ENCODE measurements around the gene PROB1. TPM values are rescaled to one million over a fixed set of nuclear protein-coding genes. Genes with fewer than 3 reads are reported as not detected.

Gene PROB1
- total and polyA plus RNA-seq, 2 of the 8 experiments (the other 6 are each of a cell fraction or from before 2014, with no cell fraction given), result 0.89 to 3.1 TPM

- Histone ChIP-seq H2BK20ac (ENCODE audit: low read length) (no peak overlapping the region), H3K9ac (replicated peaks in 1 of 4; ENCODE audit: extremely low read depth in 1 of 4, low read depth in 3 of 4, low read length in 3 of 4) (no peak overlapping the region), H2AFZ (ENCODE audit: low read length) (no peak overlapping the region), H3K4me2 (ENCODE audit: insufficient read depth in 1 of 2, low read depth in 2 of 2, low read length in 2 of 2) (no peak overlapping the region), H3K4me3 (ENCODE audit: extremely low read depth in 1 of 4, insufficient read depth in 2 of 4, low read depth in 3 of 4, low read length in 4 of 4) (no peak overlapping the region), H3K14ac (ENCODE audit: insufficient read length) (no peak overlapping the region), H4K91ac (replicated peaks; ENCODE audit: insufficient read length, low read length) (no peak overlapping the region), H4K20me1 (replicated peaks in 1 of 2; ENCODE audit: control insufficient read depth in 1 of 2, insufficient read depth in 2 of 2, low read length in 2 of 2) (peaks cover 0 to 2% of the 10 kb centered on the region in 2 experiments), H2BK12ac (ENCODE audit: low read depth, low read length) (no peak overlapping the region), H3K36me3 (ENCODE audit: control insufficient read depth in 2 of 4, insufficient read depth in 4 of 4, low read length in 3 of 4) (no peaks in the 10 kb centered on the region), H3K56ac (replicated peaks; ENCODE audit: insufficient read length, low read depth, low read length) (no peak overlapping the region), H3K27me3 (replicated peaks in 1 of 4; ENCODE audit: control insufficient read depth in 3 of 4, extremely low read depth in 1 of 4, insufficient read depth in 3 of 4, low read length in 3 of 4) (no peaks in the 10 kb centered on the region), H2AK5ac (ENCODE audit: low read depth, low read length) (no peak overlapping the region), H2BK120ac (replicated peaks; ENCODE audit: low read depth, low read length) (no peak overlapping the region), H3K18ac (ENCODE audit: extremely low read depth, low read length) (no peak overlapping the region), H3K4me1 (replicated peaks in 1 of 4; ENCODE audit: control insufficient read depth in 3 of 4, insufficient read depth in 4 of 4, low read length in 3 of 4) (peaks cover 0 to 13% (median 1%) of the 10 kb centered on the region in 4 experiments; a peak in 4 of 7 replicates), H3K23ac (ENCODE audit: insufficient read length) (no peak overlapping the region), H3K79me2 (ENCODE audit: control insufficient read depth in 1 of 2, insufficient read depth in 2 of 2, low read length in 2 of 2) (no peaks in the 10 kb centered on the region), H2BK15ac (ENCODE audit: low read length) (no peak overlapping the region), H4K5ac (ENCODE audit: insufficient read length, low read depth, low read length) (no peak overlapping the region), H4K8ac (ENCODE audit: extremely low read depth, insufficient read depth, low read length) (no peak overlapping the region; the same call in 1 of the 2 replicates), H3K4ac (replicated peaks; ENCODE audit: insufficient read length, low read depth, low read length) (no peak overlapping the region), H3K23me2 (ENCODE audit: low read depth, low read length) (no peaks in the 10 kb centered on the region), H2BK5ac (ENCODE audit: low read depth, low read length) (no peak overlapping the region), H3K27ac (ENCODE audit: low read depth, low read length) (no peak overlapping the region), H3K9me3 (ENCODE audit: insufficient read depth in 2 of 2, low read depth in 1 of 2, low read length in 1 of 2) (no peaks in the 10 kb centered on the region), H3K79me1 (ENCODE audit: low read depth, low read length) (no peaks in the 10 kb centered on the region)
- FAIRE-seq (no peak), DNase-seq (ENCODE audit: low read depth in 1 of 2, low spot score in 2 of 2) (no peak)
- CTCF ChIA-PET (ENCODE audit: partially characterized antibody), result no interaction called here
- POLR2A ChIA-PET (ENCODE audit: partially characterized antibody), result interaction anchor here (1.7 to 3.1 kb wide), 3 partner anchors 12 to 89 kb away, joined by 4 to 12 read pairs (median 7); partner anchors contain the start of genes MATR3 and PROB1
- 95% methylated on average over 2 of the region's 3 CpGs; no CpG with 5 or more reads in 1 of the 2 experiments for WGBS, 2 experiments (ENCODE audit: extremely low coverage in 1 of 2, insufficient coverage in 1 of 2, insufficient read length in 1 of 2, insufficient replicate concordance in 2 of 2, low coverage in 1 of 2, low lambda C conversion rate in 2 of 2, missing lambda C conversion rate in 1 of 2)
- TF ChIP-seq BRCA1 (IDR thresholded peaks at IDR 0.05; ENCODE audit: low read depth, low read length) (no peak), NANOG (IDR thresholded peaks at IDR 0.05; ENCODE audit: insufficient read depth, low read depth, low read length, poor library complexity, severe bottlenecking) (no peak), YY1 (IDR thresholded peaks at IDR 0.05; ENCODE audit: low read depth, low read length) (no peak), SUZ12 (IDR thresholded peaks at IDR 0.05; ENCODE audit: low read length) (no peak), PHF8 (conservative IDR thresholded peaks at IDR 0.05; ENCODE audit: low read depth, low read length) (no peak), TEAD4 (IDR thresholded peaks at IDR 0.05; ENCODE audit: low read depth, low read length) (no peak), SIRT6 (IDR thresholded peaks at IDR 0.05; ENCODE audit: low read length) (no peak), SIX5 (IDR thresholded peaks at IDR 0.05; ENCODE audit: low read depth, low read length) (no peak), POLR2AphosphoS5 (IDR thresholded peaks at IDR 0.05; ENCODE audit: low read depth, low read length) (no peak), RAD21 (IDR thresholded peaks at IDR 0.05 in 1 of 2, conservative IDR thresholded peaks at IDR 0.05 in 1 of 2; ENCODE audit: low read depth in 2 of 2, low read length in 2 of 2) (no peak), EZH2 (IDR thresholded peaks at IDR 0.05; ENCODE audit: low read depth, low read length, severe bottlenecking) (no peak), SP1 (IDR thresholded peaks at IDR 0.05; ENCODE audit: low read depth, low read length) (no peak), TAF7 (optimal IDR thresholded peaks at IDR 0.05; ENCODE audit: borderline replicate concordance, low read depth, low read length) (no peak), SRF (IDR thresholded peaks at IDR 0.05; ENCODE audit: low read depth, low read length) (no peak), SP2 (IDR thresholded peaks at IDR 0.05; ENCODE audit: low read length) (no peak), TCF12 (IDR thresholded peaks at IDR 0.05; ENCODE audit: low read depth, low read length) (no peak)
Observed at GRCh38 chr5:139382807-139383206, 12.1 kb downstream of the PROB1 start.
